HL-60 (cell line): ENCODE results near the gene GPR107.

ENCODE experiments used
- DNase-seq, 2 experiments: peaks; one replicate each; pipeline ENCODE4 v3.0.0-alpha.2; 2010 to 2020; ENCODE audit warnings: low read depth in 1 of 2, low spot score in 1 of 2
- H3K27ac ChIP-seq: fragments of 250-450 bp; sonication (Bioruptor Pico); replicated peaks from 2 replicates; pipeline ENCODE4 v1.5.1; 2020; ENCODE audit warnings: mild to moderate bottlenecking, moderate library complexity
- H3K27me3 ChIP-seq: fragments of 250-450 bp; sonication (Bioruptor Pico); 2 replicates; pipeline ENCODE4 v1.5.1; 2021; ENCODE audit warnings: mild to moderate bottlenecking, moderate library complexity; ENCODE audit not compliant: insufficient read depth, poor library complexity, severe bottlenecking
- H3K4me3 ChIP-seq: replicated peaks from 2 replicates; pipeline ENCODE4 v1.5.1; 2011; ENCODE audit warnings: mild to moderate bottlenecking, control low read depth, low read length; ENCODE audit not compliant: insufficient read depth
- GABPA ChIP-seq: IDR thresholded peaks from 2 replicates; pipeline ENCODE4 v1.6.1; 2012; ENCODE audit warnings: low read depth
- POLR2AphosphoS5 ChIP-seq: IDR thresholded peaks from 2 replicates; pipeline ENCODE4 v1.6.1; 2012; ENCODE audit warnings: low read depth
- SPI1 ChIP-seq: IDR thresholded peaks from 2 replicates; pipeline ENCODE4 v1.6.1; 2012; ENCODE audit warnings: low read depth, mild to moderate bottlenecking, borderline replicate concordance
- TF ChIP-seq, protein P1 (sequence below): IDR thresholded peaks from 2 replicates; pipeline ENCODE4 v1.6.1; 2012; ENCODE audit warnings: low read depth; ENCODE audit not compliant: insufficient replicate concordance
- TF ChIP-seq, protein P2 (sequence below): IDR thresholded peaks from one replicate; pipeline ENCODE4 v1.5.1; 2011; ENCODE audit warnings: low read length, control low read depth, inconsistent platforms; ENCODE audit not compliant: insufficient read depth

The GPR107 gene

DNA sequence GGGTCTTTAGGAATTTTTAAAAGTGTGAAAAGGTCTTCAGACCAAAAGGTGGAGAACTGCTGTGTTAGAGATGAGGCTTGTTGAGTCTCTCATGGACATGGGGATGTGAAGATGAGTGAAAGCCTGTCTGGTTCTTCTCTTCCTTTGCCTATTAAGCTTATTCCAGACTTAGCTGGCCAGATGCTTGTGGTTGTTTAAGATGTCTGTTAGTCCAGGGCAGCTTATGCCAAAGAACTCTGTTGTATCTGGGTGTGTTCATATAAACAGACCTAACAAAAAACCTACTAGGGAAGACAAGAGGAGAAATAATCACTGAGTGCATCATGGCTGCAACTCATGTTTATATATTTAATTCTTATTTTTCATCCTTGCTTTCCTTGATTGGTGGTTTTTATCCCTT is 61.0 kb downstream of the GPR107 start:
- no peaks in the 10 kb centered on the region for H3K27me3 ChIP-seq
- TF ChIP-seq, protein P1, sequence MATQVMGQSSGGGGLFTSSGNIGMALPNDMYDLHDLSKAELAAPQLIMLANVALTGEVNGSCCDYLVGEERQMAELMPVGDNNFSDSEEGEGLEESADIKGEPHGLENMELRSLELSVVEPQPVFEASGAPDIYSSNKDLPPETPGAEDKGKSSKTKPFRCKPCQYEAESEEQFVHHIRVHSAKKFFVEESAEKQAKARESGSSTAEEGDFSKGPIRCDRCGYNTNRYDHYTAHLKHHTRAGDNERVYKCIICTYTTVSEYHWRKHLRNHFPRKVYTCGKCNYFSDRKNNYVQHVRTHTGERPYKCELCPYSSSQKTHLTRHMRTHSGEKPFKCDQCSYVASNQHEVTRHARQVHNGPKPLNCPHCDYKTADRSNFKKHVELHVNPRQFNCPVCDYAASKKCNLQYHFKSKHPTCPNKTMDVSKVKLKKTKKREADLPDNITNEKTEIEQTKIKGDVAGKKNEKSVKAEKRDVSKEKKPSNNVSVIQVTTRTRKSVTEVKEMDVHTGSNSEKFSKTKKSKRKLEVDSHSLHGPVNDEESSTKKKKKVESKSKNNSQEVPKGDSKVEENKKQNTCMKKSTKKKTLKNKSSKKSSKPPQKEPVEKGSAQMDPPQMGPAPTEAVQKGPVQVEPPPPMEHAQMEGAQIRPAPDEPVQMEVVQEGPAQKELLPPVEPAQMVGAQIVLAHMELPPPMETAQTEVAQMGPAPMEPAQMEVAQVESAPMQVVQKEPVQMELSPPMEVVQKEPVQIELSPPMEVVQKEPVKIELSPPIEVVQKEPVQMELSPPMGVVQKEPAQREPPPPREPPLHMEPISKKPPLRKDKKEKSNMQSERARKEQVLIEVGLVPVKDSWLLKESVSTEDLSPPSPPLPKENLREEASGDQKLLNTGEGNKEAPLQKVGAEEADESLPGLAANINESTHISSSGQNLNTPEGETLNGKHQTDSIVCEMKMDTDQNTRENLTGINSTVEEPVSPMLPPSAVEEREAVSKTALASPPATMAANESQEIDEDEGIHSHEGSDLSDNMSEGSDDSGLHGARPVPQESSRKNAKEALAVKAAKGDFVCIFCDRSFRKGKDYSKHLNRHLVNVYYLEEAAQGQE: no peak
- TF ChIP-seq GABPA (no peak), SPI1 (no peak)
- no peak for DNase-seq
- H3K4me3 ChIP-seq: no peak overlapping the region
- H3K27ac ChIP-seq: no peak overlapping the region

DNA sequence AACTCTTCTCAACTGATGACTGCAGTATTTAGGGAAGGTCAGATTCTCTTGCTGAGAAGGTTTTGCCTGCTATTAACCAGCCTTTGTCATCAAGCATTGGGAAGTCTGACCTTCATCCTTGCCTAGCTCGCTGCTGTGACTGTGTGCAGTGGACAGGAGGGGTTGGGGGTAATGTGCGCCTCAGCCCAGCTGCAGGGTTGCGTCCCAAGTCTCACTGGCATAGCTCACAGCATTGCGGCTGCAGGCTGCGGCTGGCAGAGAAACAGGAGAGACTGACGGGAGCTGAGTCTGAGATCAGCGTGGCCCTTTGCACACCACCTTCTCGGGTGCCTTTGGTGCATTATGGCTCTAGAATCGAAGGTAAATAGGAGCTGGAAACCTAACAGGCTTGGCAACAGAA is 62.6 kb downstream of the GPR107 start:
- Histone ChIP-seq H3K27me3 (no peaks in the 10 kb centered on the region), H3K4me3 (no peak overlapping the region), H3K27ac (no peak overlapping the region)
- no peak for DNase-seq
- TF ChIP-seq POLR2AphosphoS5 (no peak), GABPA (no peak)
- TF ChIP-seq, protein P2, sequence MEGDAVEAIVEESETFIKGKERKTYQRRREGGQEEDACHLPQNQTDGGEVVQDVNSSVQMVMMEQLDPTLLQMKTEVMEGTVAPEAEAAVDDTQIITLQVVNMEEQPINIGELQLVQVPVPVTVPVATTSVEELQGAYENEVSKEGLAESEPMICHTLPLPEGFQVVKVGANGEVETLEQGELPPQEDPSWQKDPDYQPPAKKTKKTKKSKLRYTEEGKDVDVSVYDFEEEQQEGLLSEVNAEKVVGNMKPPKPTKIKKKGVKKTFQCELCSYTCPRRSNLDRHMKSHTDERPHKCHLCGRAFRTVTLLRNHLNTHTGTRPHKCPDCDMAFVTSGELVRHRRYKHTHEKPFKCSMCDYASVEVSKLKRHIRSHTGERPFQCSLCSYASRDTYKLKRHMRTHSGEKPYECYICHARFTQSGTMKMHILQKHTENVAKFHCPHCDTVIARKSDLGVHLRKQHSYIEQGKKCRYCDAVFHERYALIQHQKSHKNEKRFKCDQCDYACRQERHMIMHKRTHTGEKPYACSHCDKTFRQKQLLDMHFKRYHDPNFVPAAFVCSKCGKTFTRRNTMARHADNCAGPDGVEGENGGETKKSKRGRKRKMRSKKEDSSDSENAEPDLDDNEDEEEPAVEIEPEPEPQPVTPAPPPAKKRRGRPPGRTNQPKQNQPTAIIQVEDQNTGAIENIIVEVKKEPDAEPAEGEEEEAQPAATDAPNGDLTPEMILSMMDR: no peak
- TF ChIP-seq, protein P1: no peak

DNA sequence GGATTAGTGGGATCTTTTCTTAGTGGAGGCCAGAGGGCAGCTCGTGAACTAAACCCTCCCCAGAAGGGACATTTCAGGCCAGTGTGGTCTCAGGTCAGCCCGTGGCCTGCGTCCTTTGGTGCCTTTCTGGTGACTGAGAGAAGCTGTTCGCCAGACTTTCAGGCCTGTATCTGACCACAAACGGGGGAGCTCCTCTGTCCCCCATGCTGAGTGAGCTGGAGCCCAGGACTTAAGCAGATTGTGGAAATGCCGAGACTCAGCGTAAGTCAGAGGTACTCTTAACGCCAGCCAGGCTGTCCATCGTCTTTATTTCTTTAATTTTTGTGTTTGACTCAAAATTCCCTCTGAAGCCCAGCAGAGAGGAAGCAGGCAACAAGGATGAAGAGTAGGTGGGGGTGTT is 63.7 kb downstream of the GPR107 start:
- H3K4me3 ChIP-seq: no peak overlapping the region
- no peaks in the 10 kb centered on the region for H3K27me3 ChIP-seq
- H3K27ac ChIP-seq: no peak overlapping the region
- DNase-seq: no peak
- TF ChIP-seq POLR2AphosphoS5: no peak

DNA sequence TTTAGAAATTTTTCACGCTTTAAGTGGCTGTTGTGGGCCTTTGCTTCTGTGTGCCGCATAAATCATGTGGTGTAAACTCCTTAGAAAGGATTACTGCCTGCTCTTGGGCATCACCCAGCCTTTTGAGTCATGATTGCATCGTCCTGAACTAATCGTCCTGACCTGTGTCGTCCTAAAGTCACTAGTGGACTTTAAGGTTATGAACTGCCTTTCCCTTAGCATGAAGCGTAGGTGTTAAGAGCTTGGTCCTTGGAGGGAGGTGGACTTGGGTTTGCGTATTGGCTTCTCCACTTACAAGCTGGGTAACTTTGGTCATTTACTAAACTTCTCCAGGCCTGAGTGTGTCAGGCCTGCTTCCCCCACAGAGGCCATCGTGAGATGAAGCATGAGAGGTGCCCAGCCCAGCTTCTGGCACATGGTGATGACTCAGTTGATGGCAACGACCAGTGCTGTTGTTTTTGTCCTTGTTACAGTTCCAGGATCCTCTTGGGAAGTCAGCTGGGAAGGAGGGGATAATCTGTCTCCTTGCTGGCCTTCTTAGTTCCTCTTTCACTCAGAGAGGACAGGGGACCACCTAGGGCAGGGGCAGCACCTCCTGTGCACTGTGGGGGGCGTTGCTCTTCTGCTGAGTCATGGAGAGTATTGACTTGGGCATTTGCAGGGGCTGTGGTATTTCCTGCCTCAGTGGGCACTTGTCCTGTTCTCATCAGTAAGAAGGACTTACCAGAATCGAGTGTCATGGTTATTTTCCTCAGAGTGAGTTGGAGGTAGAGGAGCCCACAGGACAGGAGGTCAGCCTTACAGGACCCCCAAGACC is 64.3 kb downstream of the GPR107 start:
- H3K4me3 ChIP-seq: no peak overlapping the region
- H3K27ac ChIP-seq: no peak overlapping the region
- no peak for DNase-seq
- H3K27me3 ChIP-seq: no peaks in the 10 kb centered on the region
- TF ChIP-seq, protein P1: no peak
- TF ChIP-seq GABPA (no peak), POLR2AphosphoS5 (no peak), SPI1 (no peak)
- TF ChIP-seq, protein P2: no peak
